ENCODE measurements around the gene TRANK1. TPM values are rescaled to one million over a fixed set of nuclear protein-coding genes. Genes with fewer than 3 reads are reported as not detected.

The TRANK1 gene
- total RNA-seq, 1 experiment from 2014 or later = 10.3 TPM

DNA sequence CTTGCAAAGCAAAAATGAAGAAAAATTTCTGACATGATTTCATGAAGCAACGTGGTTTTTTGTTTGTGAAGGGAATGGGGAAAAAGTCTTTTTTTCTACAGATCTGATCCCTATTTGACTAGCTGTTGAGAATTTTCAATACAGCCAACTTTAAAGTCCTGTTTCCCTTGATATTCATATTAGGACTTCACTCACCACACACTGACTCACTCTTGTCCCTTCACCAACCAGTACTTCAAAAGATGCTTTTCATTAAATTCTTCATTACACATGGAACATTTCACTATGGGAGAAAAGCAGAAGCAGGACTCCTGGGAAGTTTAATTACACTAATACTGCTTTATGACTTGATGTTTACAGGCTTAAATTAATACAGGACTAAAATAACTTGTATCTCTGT, 16.6 kb downstream of the TRANK1 start:
- H3K27me3 Mint-ChIP-seq (ENCODE audit: unreplicated experiment) = peaks cover 8% of the 10 kb centered on the region
- no peaks in the 10 kb centered on the region for H3K36me3 Mint-ChIP-seq (ENCODE audit: insufficient read depth, unreplicated experiment)
- intact Hi-C loops (cut with micrococcal nuclease; ENCODE audit: unreplicated experiment) = no loop called here
- H3K27ac Mint-ChIP-seq (ENCODE audit: unreplicated experiment) = no peak overlapping the region
- BruUV-seq (replicated peaks) = no TSS peak
- DNase-seq = no peak
- TF ChIP-seq, protein P1, sequence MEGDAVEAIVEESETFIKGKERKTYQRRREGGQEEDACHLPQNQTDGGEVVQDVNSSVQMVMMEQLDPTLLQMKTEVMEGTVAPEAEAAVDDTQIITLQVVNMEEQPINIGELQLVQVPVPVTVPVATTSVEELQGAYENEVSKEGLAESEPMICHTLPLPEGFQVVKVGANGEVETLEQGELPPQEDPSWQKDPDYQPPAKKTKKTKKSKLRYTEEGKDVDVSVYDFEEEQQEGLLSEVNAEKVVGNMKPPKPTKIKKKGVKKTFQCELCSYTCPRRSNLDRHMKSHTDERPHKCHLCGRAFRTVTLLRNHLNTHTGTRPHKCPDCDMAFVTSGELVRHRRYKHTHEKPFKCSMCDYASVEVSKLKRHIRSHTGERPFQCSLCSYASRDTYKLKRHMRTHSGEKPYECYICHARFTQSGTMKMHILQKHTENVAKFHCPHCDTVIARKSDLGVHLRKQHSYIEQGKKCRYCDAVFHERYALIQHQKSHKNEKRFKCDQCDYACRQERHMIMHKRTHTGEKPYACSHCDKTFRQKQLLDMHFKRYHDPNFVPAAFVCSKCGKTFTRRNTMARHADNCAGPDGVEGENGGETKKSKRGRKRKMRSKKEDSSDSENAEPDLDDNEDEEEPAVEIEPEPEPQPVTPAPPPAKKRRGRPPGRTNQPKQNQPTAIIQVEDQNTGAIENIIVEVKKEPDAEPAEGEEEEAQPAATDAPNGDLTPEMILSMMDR (IDR thresholded peaks at IDR 0.05; ENCODE audit: unreplicated experiment) = no peak
- H3K4me3 Mint-ChIP-seq (ENCODE audit: low read depth, unreplicated experiment) = no peak overlapping the region
- CTCF ChIA-PET = no interaction called here
- no peaks in the 10 kb centered on the region for H3K9me3 Mint-ChIP-seq (ENCODE audit: low read depth, unreplicated experiment)
- no peaks in the 10 kb centered on the region for H3K4me1 Mint-ChIP-seq (ENCODE audit: low read depth, unreplicated experiment)

DNA sequence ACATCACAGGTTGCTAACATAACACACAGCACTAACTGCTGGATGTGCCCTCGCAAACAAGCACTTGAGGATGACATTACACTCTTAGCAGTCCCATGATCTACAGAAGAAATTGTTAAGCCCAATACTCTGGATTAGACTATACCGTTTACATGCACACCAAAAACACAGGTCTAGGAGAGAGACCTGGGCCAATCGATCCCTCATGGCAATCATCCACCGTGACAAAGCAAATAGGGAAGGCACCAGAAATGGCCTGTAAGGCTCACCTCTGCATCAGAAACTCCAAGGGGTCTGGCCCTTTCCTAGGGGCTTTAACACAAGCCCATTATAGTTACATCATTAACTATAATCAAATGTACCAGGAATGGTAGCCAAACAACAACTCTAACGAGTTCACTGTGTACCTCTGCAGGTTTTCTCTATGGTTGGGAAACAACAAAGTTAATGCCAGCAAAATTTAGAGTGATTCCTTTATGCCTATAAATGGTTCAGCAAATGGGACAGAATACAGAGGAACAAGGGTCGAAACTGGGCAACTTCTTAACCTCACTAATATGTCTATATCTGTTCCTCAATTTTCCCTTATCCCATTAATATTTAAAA, 18.5 kb downstream of the TRANK1 start:
- H3K27ac Mint-ChIP-seq (ENCODE audit: unreplicated experiment) = no peak overlapping the region
- H3K9me3 Mint-ChIP-seq (ENCODE audit: low read depth, unreplicated experiment) = peaks cover 4% of the 10 kb centered on the region
- intact Hi-C loops (cut with micrococcal nuclease; ENCODE audit: unreplicated experiment) = no loop called here
- H3K4me3 Mint-ChIP-seq (ENCODE audit: low read depth, unreplicated experiment) = no peak overlapping the region
- TF ChIP-seq, protein P1 (IDR thresholded peaks at IDR 0.05; ENCODE audit: unreplicated experiment) = no peak
- H3K36me3 Mint-ChIP-seq (ENCODE audit: insufficient read depth, unreplicated experiment) = no peaks in the 10 kb centered on the region
- no peaks in the 10 kb centered on the region for H3K4me1 Mint-ChIP-seq (ENCODE audit: low read depth, unreplicated experiment)
- BruUV-seq (replicated peaks) = no TSS peak
- H3K27me3 Mint-ChIP-seq (ENCODE audit: unreplicated experiment) = peaks cover 8% of the 10 kb centered on the region
- CTCF ChIA-PET = no interaction called here
- no peak for DNase-seq

DNA sequence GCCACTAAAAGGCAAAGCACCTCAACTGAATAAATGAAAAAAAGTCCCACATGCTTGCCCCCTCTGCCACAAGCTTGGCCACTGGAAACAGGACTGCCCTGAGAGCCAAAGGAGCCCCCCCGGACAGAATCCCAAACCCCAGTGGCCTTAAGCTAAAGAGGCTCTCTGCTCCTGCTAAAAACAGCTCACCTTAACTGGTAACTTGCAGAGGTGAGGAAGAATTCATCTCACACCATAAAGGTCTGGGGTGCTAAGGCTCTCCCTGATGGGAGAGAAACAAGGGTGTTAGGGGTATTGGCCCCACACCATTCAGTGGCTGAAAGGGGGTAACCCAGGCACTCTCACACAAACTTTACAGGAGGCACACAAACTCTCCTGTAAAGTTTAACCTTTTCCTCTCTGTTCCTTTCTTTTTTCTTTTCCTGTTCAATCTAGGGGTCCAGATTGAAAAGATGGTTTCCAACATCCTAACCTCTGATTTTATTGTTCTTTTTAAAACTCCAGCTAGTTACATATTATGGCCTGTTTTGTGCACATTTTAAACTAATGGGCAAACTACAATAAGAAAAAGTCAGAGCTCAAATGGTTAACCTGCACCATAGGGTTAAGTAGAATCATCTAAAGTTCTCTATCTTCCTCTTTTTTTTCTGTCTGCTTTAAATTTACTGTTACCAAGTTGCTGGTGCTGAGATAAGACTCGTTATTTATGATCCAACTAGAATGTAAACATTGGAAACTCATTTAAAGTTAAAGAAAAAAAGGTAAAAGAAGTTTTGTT, 19.9 kb downstream of the TRANK1 start:
- no TSS peak for BruUV-seq (replicated peaks)
- no peak for DNase-seq
- H3K9me3 Mint-ChIP-seq (ENCODE audit: low read depth, unreplicated experiment) = peaks cover 9% of the 10 kb centered on the region
- H3K27ac Mint-ChIP-seq (ENCODE audit: unreplicated experiment) = no peak overlapping the region
- no peak overlapping the region for H3K4me3 Mint-ChIP-seq (ENCODE audit: low read depth, unreplicated experiment)
- TF ChIP-seq, protein P1 (IDR thresholded peaks at IDR 0.05; ENCODE audit: unreplicated experiment) = no peak
- CTCF ChIA-PET = interaction anchor here (0.6 kb wide), 1 partner anchor 186 kb away, joined by 3 read pairs; no protein-coding TSS in a partner anchor
- no peaks in the 10 kb centered on the region for H3K36me3 Mint-ChIP-seq (ENCODE audit: insufficient read depth, unreplicated experiment)
- H3K4me1 Mint-ChIP-seq (ENCODE audit: low read depth, unreplicated experiment) = no peaks in the 10 kb centered on the region
- H3K27me3 Mint-ChIP-seq (ENCODE audit: unreplicated experiment) = peaks cover 8% of the 10 kb centered on the region
- intact Hi-C loops (cut with micrococcal nuclease; ENCODE audit: unreplicated experiment) = no loop called here

DNA sequence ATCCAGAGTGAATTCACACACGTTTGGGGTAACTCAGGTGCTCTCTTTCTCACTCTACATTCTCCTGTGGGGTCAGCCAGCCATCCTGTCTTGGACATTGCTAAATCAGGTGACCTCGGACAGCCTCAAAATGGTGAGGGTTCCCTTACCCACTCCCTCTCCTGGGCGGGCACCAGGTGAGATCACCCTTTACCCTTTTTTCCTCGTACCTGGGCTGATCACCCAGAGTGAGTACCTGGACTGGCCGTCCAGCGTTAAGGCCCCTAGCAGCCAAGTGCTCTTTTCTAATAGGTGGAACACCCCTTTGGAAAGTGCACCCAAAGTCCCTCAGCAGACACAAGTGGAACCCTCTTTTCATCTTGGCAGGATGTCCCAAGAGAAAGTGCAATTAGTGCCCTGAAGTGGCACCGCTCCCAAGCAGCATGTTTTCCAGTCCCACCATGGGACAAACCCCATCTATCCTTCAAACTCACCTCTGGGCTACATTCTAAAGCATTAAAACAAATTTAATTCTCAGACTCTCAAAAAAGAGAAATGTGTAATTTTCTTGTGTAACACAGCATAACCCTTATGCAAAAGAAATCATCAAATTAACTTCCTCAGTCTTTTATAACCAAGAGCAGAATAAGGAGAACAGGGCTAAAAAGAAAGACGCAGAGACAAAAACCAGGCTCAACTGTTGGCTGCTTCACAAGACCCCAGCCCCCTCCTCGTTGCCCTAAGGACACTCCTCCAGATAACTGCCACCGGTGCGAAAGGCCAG, 20.7 kb downstream of the TRANK1 start:
- Mint-ChIP-seq H3K4me1 (ENCODE audit: low read depth, unreplicated experiment) (peaks cover 4% of the 10 kb centered on the region), H3K4me3 (ENCODE audit: low read depth, unreplicated experiment) (no peak overlapping the region), H3K36me3 (ENCODE audit: insufficient read depth, unreplicated experiment) (no peaks in the 10 kb centered on the region), H3K9me3 (ENCODE audit: low read depth, unreplicated experiment) (peaks cover 11% of the 10 kb centered on the region), H3K27ac (ENCODE audit: unreplicated experiment) (no peak overlapping the region), H3K27me3 (ENCODE audit: unreplicated experiment) (peaks cover 8% of the 10 kb centered on the region)
- intact Hi-C loops (cut with micrococcal nuclease; ENCODE audit: unreplicated experiment) = no loop called here
- CTCF ChIA-PET = interaction anchor here (0.8 kb wide), 1 partner anchor 34 kb away, joined by 3 read pairs; no protein-coding TSS in a partner anchor
- BruUV-seq (replicated peaks) = no TSS peak
- TF ChIP-seq, protein P1 (IDR thresholded peaks at IDR 0.05; ENCODE audit: unreplicated experiment) = no peak
- DNase-seq = no peak
